Gastroesophageal sphincter (tissue), 4 donors: ENCODE measurements around the gene CYP46A1. TPM values are rescaled to one million over a fixed set of nuclear protein-coding genes. Genes with fewer than 3 reads are reported as not detected.

ENCODE experiments used
- ATAC-seq: fragments of 150-250 bp; one replicate; pipeline ENCODE4 v1.9.1; 2016; ENCODE audit warnings: mild to moderate bottlenecking, moderate library complexity
- H3K27ac ChIP-seq, 4 donors: fragments of 200-600 bp; sonication (generic) in 3 of 4; 1 replicate in 3 of 4; 2 replicates in 1 of 4; pipeline ENCODE4 v1.5.1; 2016 to 2019
- H3K27me3 ChIP-seq: fragments of 200-600 bp; sonication (generic); one replicate; pipeline ENCODE4 v1.5.1; 2019
- H3K36me3 ChIP-seq, 2 donors: fragments of 200-600 bp; sonication (generic); one replicate each; pipeline ENCODE4 v1.5.1; 2019; ENCODE audit warnings: control low read depth in 1 of 2
- H3K4me1 ChIP-seq, 3 donors: fragments of 200-600 bp; sonication (generic); 1 replicate in 2 of 3; 2 replicates in 1 of 3; pipeline ENCODE4 v1.5.1; 2016 to 2019; ENCODE audit warnings: control low read depth in 2 of 3
- H3K4me3 ChIP-seq, 2 donors: fragments of 200-600 bp; sonication (generic); one replicate each; pipeline ENCODE4 v1.5.1; 2019; ENCODE audit warnings: mild to moderate bottlenecking in 1 of 2, moderate library complexity in 1 of 2
- H3K9me3 ChIP-seq, 3 donors: fragments of 200-600 bp; sonication (generic); one replicate each; pipeline ENCODE4 v1.5.1; 2017 to 2019; ENCODE audit warnings: control low read depth in 2 of 3
- CTCF ChIP-seq, 4 experiments: fragments of 200-600 bp in 2 of 4; fragments of 450-650 bp in 2 of 4; sonication (generic) in 1 of 4; IDR thresholded peaks; one replicate each; pipeline ENCODE4 v1.5.1; 2017 to 2019; ENCODE audit warnings: antibody characterized with exemption in 4 of 4, mild to moderate bottlenecking in 2 of 4, moderate library complexity in 2 of 4
- EP300 ChIP-seq: sonication (generic); formaldehyde crosslinking; IDR thresholded peaks from one replicate; pipeline ENCODE4 v1.6.1; 2017; ENCODE audit warnings: antibody characterized with exemption, mild to moderate bottlenecking
- POLR2A ChIP-seq, 2 donors: fragments of 450-650 bp; IDR thresholded peaks; one replicate each; pipeline ENCODE4 v1.6.1; 2017; ENCODE audit warnings: antibody characterized with exemption in 2 of 2, mild to moderate bottlenecking in 2 of 2, moderate library complexity in 1 of 2
- POLR2AphosphoS5 ChIP-seq: sonication (generic); formaldehyde crosslinking; IDR thresholded peaks from one replicate; pipeline ENCODE4 v1.6.1; 2017; ENCODE audit warnings: antibody characterized with exemption
- WGBS, 2 donors: methylation state at CpG; one replicate each; pipeline ENCODE4 v1.1.5; 2018; ENCODE audit warnings: low coverage in 1 of 2; 5-methylcytosine and 5-hydroxymethylcytosine counted together
- total RNA-seq, 4 donors: library from RNA; depleted of rRNA; stranded (reverse); fragments of >200 nt; gene quantifications; one replicate each; pipeline ENCODE4 v1.1.0, GENCODE V29; 2016

The CYP46A1 gene
- total RNA-seq, 4 donors from 2014 or later, result 0.78 to 1.4 (median 0.94) TPM; not detected in 1

- Histone ChIP-seq H3K9me3 (no peaks in the 10 kb centered on the region), H3K36me3 (peaks cover 0 to 9% of the 10 kb centered on the region in 2 donors), H3K4me1 (peaks cover 0 to 22% (median 7%) of the 10 kb centered on the region in 3 donors), H3K27ac (no peak overlapping the region), H3K27me3 (no peaks in the 10 kb centered on the region), H3K4me3 (no peak overlapping the region)
- 67 to 92% methylated on average over 3 to 4 of the region's 12 CpGs for WGBS, 2 donors
- ATAC-seq, result no peak
- TF ChIP-seq POLR2A (IDR thresholded peaks at IDR 0.05) (no peak), POLR2AphosphoS5 (no peak), EP300 (no peak), CTCF (IDR thresholded peaks at IDR 0.05) (peak in 2 of 4 experiments; percentile 7 to 44)
These were observed 3.4 kb downstream of the CYP46A1 start for GRCh38 chr14:99687284-99688209.

DNA sequence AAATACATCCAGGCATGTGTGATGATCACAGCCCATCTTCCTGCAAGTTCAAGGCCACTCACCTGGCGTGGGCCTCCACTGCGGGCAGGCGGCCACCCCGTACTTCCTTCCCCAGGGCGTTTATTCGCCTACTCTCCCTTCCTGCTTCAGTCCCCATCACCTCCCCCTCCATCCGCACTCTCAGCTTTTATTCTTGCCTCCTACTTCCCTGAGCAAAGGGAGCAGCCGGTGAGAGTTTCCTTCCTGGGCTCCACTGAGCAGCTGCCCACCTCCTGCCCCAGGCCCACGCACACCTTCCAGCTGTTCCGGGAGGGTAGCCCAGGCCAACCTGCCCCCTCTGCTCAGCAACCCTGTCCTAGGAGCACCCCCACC, 4.1 kb downstream of the CYP46A1 start:
- Histone ChIP-seq H3K9me3 (no peaks in the 10 kb centered on the region), H3K27me3 (no peaks in the 10 kb centered on the region), H3K4me3 (no peak overlapping the region), H3K36me3 (peaks cover 0 to 9% of the 10 kb centered on the region in 2 donors), H3K4me1 (peaks cover 0 to 15% (median 3%) of the 10 kb centered on the region in 3 donors), H3K27ac (no peak overlapping the region)
- no peak for TF ChIP-seq CTCF (IDR thresholded peaks at IDR 0.05)
- no peak for TF ChIP-seq POLR2A (IDR thresholded peaks at IDR 0.05)
- TF ChIP-seq EP300, result no peak
- TF ChIP-seq POLR2AphosphoS5, result no peak
- WGBS, 2 donors, result 60 to 68% methylated on average over 8 to 10 of the region's 10 CpGs
- ATAC-seq, result no peak

DNA sequence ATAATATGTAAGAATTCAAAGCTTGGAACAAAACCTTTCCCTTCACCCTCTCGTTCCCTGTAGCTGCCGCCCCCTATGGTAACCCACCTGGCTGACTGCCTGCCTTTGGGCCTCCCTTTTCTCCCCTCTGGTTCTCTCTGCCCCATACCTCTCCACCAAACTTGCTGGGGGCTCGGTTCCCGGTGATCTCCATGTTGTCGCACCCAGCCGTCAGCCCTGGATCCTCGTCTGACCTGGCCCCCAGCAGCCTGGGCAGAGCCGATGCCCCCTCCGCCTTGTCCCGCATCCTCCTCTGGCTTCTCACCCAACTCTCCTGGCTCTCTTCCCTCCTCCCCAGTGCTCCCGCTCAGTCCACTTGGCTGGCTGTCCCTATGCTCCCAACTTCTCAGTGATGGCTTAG, 4.5 kb downstream of the CYP46A1 start:
- Histone ChIP-seq H3K36me3 (peaks cover 0 to 9% of the 10 kb centered on the region in 2 donors), H3K4me3 (no peak overlapping the region), H3K27ac (no peak overlapping the region), H3K4me1 (peaks cover 0 to 12% (median 3%) of the 10 kb centered on the region in 3 donors), H3K27me3 (no peaks in the 10 kb centered on the region), H3K9me3 (no peaks in the 10 kb centered on the region)
- TF ChIP-seq POLR2AphosphoS5 (no peak), CTCF (IDR thresholded peaks at IDR 0.05) (no peak), EP300 (no peak), POLR2A (IDR thresholded peaks at IDR 0.05) (no peak)
- no peak for ATAC-seq
- 83 to 91% methylated on average over 9 to 10 of the region's 11 CpGs for WGBS, 2 donors

DNA sequence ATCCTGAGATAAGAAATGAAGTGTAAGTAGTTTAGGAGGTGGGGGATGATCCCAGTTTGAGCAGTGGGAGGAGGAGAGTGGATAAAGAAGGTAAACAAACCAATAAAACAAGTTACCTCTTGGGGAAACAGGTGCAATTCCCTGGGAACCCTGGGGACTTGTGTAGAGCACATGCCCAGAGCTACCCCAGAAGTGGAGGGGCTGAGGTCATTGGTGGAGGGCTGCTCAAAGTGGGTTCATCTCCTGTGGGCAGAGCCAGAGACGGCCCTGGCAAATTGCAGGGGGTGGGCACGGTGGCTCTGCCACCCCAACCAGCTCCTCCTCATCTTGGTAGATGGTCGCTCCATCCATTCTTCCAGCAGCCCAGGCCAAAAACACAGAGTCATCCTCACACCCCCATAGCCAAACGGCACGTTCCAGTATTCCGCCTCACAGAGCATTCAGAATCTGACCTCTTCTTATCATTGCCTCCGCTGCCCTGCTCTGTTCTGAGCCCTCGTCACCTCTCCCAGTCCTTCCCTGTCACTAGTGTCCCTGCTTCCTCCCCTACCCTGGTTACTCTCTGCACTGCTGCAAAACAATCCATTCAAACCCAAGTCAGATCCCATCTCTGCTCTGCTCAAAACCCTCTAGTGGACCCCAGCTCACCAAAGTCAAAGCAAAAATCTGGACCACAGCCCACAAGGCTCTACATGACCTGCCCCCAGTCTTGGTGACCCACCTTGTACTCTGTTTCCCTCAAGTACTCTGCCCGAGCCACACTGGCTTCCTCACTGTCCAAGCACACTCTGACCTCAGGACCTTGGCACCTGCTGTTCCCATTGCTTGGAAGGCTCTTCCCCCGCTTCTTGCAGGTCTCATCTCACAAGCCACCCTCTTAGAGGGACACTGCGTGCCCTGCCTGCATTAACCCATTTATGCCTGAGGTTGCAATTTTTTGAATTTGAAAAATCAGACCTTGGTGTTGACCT, 5.5 kb downstream of the CYP46A1 start:
- WGBS, 2 donors, result 92 to 95% methylated on average over 9 to 10 of the region's 11 CpGs
- H3K36me3 ChIP-seq, result peaks cover 0 to 9% of the 10 kb centered on the region in 2 donors
- H3K4me1 ChIP-seq, result peaks cover 0 to 9% (median under 1%) of the 10 kb centered on the region in 3 donors
- no peak for ATAC-seq
- no peak overlapping the region for H3K27ac ChIP-seq
- H3K4me3 ChIP-seq, result no peak overlapping the region
- H3K9me3 ChIP-seq, result no peaks in the 10 kb centered on the region
- no peaks in the 10 kb centered on the region for H3K27me3 ChIP-seq
- TF ChIP-seq CTCF (IDR thresholded peaks at IDR 0.05) (no peak), POLR2A (IDR thresholded peaks at IDR 0.05) (no peak), EP300 (no peak), POLR2AphosphoS5 (no peak)
